GM23248 (cell line): Measurements from ENCODE around the gene FBXO11.

ENCODE experiments used
- EZH2 ChIP-seq: fragments of 200-600 bp; sonication (generic); IDR thresholded peaks from 2 replicates; pipeline ENCODE4 v1.6.1; 2018; ENCODE audit warnings: antibody characterized with exemption, mild to moderate bottlenecking; ENCODE audit not compliant: insufficient read depth, poor library complexity, severe bottlenecking
- EZH2phosphoT487 ChIP-seq: fragments of 200-600 bp; sonication (generic); IDR thresholded peaks from 2 replicates; pipeline ENCODE4 v1.6.1; 2018; ENCODE audit warnings: antibody characterized with exemption, moderate library complexity, mild to moderate bottlenecking, low read depth; ENCODE audit not compliant: insufficient read depth

DNA sequence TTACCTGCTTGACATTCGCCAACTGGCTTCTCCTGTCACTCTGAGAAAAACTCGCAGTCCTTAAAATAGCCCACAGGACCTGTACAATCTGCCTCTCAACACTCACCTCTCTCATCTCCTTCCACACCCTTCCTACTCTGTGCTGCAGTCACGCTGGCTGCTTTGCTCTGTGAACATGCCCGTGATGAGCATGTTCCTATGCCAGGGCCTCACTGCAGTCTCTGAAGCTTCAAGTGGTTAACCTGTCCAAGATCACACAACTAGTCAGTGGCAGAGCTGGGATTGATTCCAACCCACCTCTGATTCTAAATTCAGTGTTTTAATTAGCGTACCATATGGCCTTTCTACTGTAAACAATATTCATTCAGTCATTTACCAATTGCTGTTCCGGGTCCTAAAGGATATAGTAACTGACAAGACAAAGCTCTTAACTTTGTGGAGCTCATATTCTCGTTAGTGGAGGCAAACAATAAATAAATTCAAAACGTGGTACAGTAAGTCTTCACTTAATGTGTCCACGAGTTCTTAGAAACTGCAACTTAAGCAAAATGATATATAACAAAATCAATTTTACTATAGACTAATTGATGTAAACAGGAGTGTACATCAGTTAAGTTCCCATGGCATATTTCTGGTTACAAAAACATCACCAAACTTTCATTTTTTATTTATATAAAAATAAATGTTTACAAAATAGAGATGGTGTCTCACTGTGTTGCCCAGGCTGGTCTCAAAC is 38.9 kb upstream of the FBXO11 start:
- no peak for TF ChIP-seq EZH2phosphoT487
- TF ChIP-seq EZH2: no peak
